Natural killer cell (primary cell): ENCODE data around the gene MIEF2. TPM values are rescaled to one million over a fixed set of nuclear protein-coding genes. Genes with fewer than 3 reads are reported as not detected.

ENCODE experiments used
- ATAC-seq, 3 donors: fragments of 150-1000 bp in 2 of 3; fragments of 200-7000 bp in 1 of 3; cut with Tn5 transposase; 1 replicate in 1 of 3; 2 replicates in 2 of 3; pipeline ENCODE4 v1.10.0; 2021; ENCODE audit warnings: mild to moderate bottlenecking in 2 of 3, moderate library complexity in 2 of 3
- DNase-seq, 2 donors: peaks; one replicate each; pipeline versions ENCODE4 v3.0.0 to v3.0.0-alpha.2; 2013 to 2021; ENCODE audit warnings: mixed read lengths in 1 of 2
- H3K27ac ChIP-seq: one replicate; pipeline ENCODE4 v1.5.1; 2013; ENCODE audit warnings: mild to moderate bottlenecking, low read length
- H3K27me3 ChIP-seq: one replicate; pipeline ENCODE4 v1.6.1; 2013; ENCODE audit warnings: low read length; ENCODE audit not compliant: control insufficient read depth, insufficient read depth
- H3K36me3 ChIP-seq: one replicate; pipeline ENCODE4 v1.6.1; 2013; ENCODE audit warnings: low read length; ENCODE audit not compliant: control insufficient read depth, insufficient read depth
- H3K4me1 ChIP-seq: one replicate; pipeline ENCODE4 v1.6.1; 2013; ENCODE audit warnings: low read length; ENCODE audit not compliant: control insufficient read depth, insufficient read depth
- H3K4me3 ChIP-seq: one replicate; pipeline ENCODE4 v1.5.1; 2013; ENCODE audit warnings: low read length
- H3K9me3 ChIP-seq: one replicate; pipeline ENCODE4 v1.6.1; 2013; ENCODE audit warnings: low read length; ENCODE audit not compliant: control insufficient read depth, insufficient read depth
- H3K27ac Mint-ChIP-seq, 2 donors: one replicate each; pipeline ENCODE4 v1.8.0; 2022; ENCODE audit warnings: mild to moderate bottlenecking in 2 of 2, mixed read lengths in 2 of 2, moderate library complexity in 1 of 2
- H3K27me3 Mint-ChIP-seq, 2 donors: one replicate each; pipeline ENCODE4 v1.8.0; 2022; ENCODE audit warnings: low read depth in 2 of 2, mixed read lengths in 2 of 2
- H3K36me3 Mint-ChIP-seq: one replicate; pipeline ENCODE4 v1.8.0; 2022; ENCODE audit warnings: mixed read lengths
- H3K4me1 Mint-ChIP-seq, 2 donors: one replicate each; pipeline ENCODE4 v1.8.0; 2022; ENCODE audit warnings: mixed read lengths in 2 of 2
- H3K4me3 Mint-ChIP-seq: one replicate; pipeline ENCODE4 v1.8.0; 2022; ENCODE audit warnings: mild to moderate bottlenecking, moderate library complexity, mixed read lengths
- H3K9me3 Mint-ChIP-seq, 2 donors: one replicate each; pipeline ENCODE4 v1.8.0; 2022; ENCODE audit warnings: mixed read lengths in 2 of 2
- WGBS: methylation state at CpG from one replicate; pipeline ENCODE4 v1.1.7; 2013; ENCODE audit warnings: missing lambda C conversion rate; ENCODE audit not compliant: insufficient coverage; 5-methylcytosine and 5-hydroxymethylcytosine counted together
- intact Hi-C: fragments of 100-400 bp; cut with micrococcal nuclease; formaldehyde crosslinking; loops from one replicate; pipeline ENCODE4 v1.14.2; 2022
- total RNA-seq, 4 donors: library from RNA; stranded (reverse); fragments of 120-200 nt in 1 of 4; gene quantifications; one replicate each; pipeline versions ENCODE4 v1.2.3 to v1.2.4, GENCODE V29; 2013 to 2022
- TF ChIP-seq, protein P1 (sequence below): fragments of 200-600 bp; IDR thresholded peaks from one replicate; pipeline ENCODE4 v1.8.0; 2022; ENCODE audit warnings: antibody characterized with exemption

The MIEF2 gene
- total RNA-seq, 3 donors from 2014 or later (not counting 1 experiment from before 2014, with no cell fraction given): 10.6 to 12.8 (median 11.3) TPM

DNA sequence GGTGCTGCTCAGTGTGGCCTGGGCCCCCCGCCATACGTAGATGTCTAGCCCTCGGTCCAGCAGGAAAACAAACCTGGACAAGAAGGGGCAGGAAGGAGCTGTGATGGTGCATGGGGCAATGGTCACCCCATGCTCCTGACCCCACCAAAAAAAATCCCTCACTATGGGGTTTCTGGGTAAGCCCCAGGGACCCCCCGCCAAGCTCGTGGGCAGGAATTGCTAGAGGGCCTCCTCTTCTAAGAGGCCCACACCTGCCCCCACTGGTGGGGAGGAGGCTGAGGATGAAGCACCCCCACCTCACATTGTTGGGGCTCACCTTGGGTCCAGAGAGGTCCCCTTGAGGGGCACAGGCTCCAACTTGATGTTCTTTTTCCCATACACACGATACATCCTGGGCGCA is 11.7 kb upstream of the MIEF2 start:
- TF ChIP-seq, protein P1, sequence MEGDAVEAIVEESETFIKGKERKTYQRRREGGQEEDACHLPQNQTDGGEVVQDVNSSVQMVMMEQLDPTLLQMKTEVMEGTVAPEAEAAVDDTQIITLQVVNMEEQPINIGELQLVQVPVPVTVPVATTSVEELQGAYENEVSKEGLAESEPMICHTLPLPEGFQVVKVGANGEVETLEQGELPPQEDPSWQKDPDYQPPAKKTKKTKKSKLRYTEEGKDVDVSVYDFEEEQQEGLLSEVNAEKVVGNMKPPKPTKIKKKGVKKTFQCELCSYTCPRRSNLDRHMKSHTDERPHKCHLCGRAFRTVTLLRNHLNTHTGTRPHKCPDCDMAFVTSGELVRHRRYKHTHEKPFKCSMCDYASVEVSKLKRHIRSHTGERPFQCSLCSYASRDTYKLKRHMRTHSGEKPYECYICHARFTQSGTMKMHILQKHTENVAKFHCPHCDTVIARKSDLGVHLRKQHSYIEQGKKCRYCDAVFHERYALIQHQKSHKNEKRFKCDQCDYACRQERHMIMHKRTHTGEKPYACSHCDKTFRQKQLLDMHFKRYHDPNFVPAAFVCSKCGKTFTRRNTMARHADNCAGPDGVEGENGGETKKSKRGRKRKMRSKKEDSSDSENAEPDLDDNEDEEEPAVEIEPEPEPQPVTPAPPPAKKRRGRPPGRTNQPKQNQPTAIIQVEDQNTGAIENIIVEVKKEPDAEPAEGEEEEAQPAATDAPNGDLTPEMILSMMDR: no peak
- Mint-ChIP-seq H3K4me3 (no peak overlapping the region), H3K9me3 (no peaks in the 10 kb centered on the region), H3K27me3 (no peaks in the 10 kb centered on the region), H3K36me3 (peaks cover 6% of the 10 kb centered on the region), H3K4me1 (peaks cover 4 to 5% of the 10 kb centered on the region in 2 donors), H3K27ac (peak overlapping the region in 1 of 2 donors; percentile 67)
- no peaks in the 10 kb centered on the region for H3K4me1 ChIP-seq
- intact Hi-C loops: no loop called here
- no peak overlapping the region for H3K4me3 ChIP-seq
- peaks cover 74% of the 10 kb centered on the region for H3K36me3 ChIP-seq
- no peak overlapping the region for H3K27ac ChIP-seq
- ATAC-seq (no peak), DNase-seq (no peak)
- WGBS: 96% methylated on average over 5 of the region's 7 CpGs
- no peaks in the 10 kb centered on the region for H3K9me3 ChIP-seq
- H3K27me3 ChIP-seq: no peaks in the 10 kb centered on the region

DNA sequence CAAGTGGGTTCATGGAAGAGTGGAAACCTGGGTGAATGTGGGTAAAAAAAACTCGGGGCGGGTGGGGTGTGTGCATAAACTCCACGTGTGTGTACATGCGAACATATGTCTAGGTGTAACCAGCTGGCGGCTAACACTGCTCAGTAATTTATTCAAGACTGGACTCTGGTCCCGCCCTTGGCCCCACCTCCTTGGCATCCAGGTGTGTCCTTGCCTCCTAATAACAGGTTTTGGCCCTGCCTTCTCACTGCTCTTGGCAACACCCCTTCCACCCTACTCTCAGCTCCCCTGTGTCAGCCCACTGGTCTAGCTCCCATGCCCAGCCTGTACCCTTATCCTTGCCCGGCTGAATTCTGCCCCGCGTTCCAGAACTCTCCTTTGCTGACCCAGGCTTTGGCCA is 10.2 kb upstream of the MIEF2 start:
- Mint-ChIP-seq H3K27me3 (no peaks in the 10 kb centered on the region), H3K4me3 (no peak overlapping the region), H3K36me3 (peaks cover 6% of the 10 kb centered on the region), H3K27ac (peak overlapping the region in 1 of 2 donors; percentile 44), H3K4me1 (peaks cover 4 to 5% of the 10 kb centered on the region in 2 donors), H3K9me3 (no peaks in the 10 kb centered on the region)
- Histone ChIP-seq H3K4me3 (no peak overlapping the region), H3K4me1 (no peaks in the 10 kb centered on the region), H3K9me3 (no peaks in the 10 kb centered on the region), H3K36me3 (peaks cover 82% of the 10 kb centered on the region), H3K27me3 (no peaks in the 10 kb centered on the region), H3K27ac (no peak overlapping the region)
- intact Hi-C loops: no loop called here
- no peak for ATAC-seq
- DNase-seq: no peak
- 92% methylated on average over 9 of the region's 9 CpGs for WGBS
- TF ChIP-seq, protein P1: no peak

DNA sequence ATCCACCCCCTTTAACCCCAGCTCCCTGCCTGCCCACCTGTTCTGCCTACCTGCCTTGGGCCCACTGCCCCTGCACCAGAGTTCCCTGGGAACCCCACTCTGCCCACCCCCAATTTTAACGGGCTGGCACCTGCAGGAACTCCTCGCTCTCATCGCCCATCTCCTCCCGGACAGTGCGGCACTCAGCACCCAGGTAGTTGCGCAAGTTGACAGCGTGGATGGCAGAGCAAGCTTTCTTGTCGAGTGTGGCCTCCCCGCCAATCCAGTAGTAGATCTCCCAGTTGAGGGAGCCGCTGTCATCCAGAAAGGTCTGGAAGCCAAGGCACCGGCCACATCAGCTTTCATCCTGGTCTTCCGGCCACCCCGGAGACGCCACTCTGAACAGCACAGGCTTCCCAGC is 9.8 kb upstream of the MIEF2 start:
- H3K4me1 Mint-ChIP-seq: peaks cover 4 to 5% of the 10 kb centered on the region in 2 donors
- TF ChIP-seq, protein P1: no peak

DNA sequence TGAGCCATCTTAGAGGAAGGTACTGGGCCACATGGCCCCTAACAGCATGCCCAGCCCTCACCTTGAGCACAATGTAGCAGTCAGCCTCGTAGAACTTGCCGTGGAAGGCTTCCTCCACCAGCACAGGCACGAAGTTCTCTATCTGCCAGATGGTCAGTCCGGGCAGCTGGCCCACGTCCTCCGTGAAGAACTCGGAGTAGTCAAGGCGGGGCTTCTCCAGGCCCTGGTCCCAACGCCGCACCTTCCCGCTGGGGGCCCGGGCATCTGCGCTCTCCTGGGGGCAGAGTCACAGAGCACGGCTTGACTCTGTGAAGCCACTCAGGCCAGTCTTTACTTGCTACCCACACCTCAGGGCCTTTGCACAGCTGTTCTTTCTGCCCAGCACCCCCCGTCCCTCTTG is 9.3 kb upstream of the MIEF2 start:
- Histone ChIP-seq H3K27ac (no peak overlapping the region), H3K4me3 (no peak overlapping the region), H3K9me3 (no peaks in the 10 kb centered on the region), H3K4me1 (peaks cover under 1% of the 10 kb centered on the region), H3K27me3 (no peaks in the 10 kb centered on the region), H3K36me3 (peaks cover 78% of the 10 kb centered on the region)
- 97% methylated on average over 15 of the region's 15 CpGs for WGBS
- DNase-seq (no peak), ATAC-seq (no peak)
- intact Hi-C loops: no loop called here
- H3K27me3 Mint-ChIP-seq: no peaks in the 10 kb centered on the region
- H3K9me3 Mint-ChIP-seq: no peaks in the 10 kb centered on the region
- H3K27ac Mint-ChIP-seq: no peak overlapping the region
- H3K36me3 Mint-ChIP-seq: peaks cover 6% of the 10 kb centered on the region
- peaks cover 4 to 5% of the 10 kb centered on the region in 2 donors for H3K4me1 Mint-ChIP-seq
- TF ChIP-seq, protein P1: no peak
- no peak overlapping the region for H3K4me3 Mint-ChIP-seq

More for the DNA sequence above, 9.8 kb upstream of the MIEF2 start:
- Mint-ChIP-seq H3K36me3 (peaks cover 6% of the 10 kb centered on the region), H3K27ac (peak overlapping the region in 1 of 2 donors; percentile 44), H3K9me3 (no peaks in the 10 kb centered on the region), H3K4me3 (no peak overlapping the region), H3K27me3 (no peaks in the 10 kb centered on the region)
- 98% methylated on average over 14 of the region's 14 CpGs for WGBS
- no peak for ATAC-seq
- Histone ChIP-seq H3K4me1 (no peaks in the 10 kb centered on the region), H3K27ac (no peak overlapping the region), H3K36me3 (peaks cover 81% of the 10 kb centered on the region), H3K4me3 (no peak overlapping the region), H3K9me3 (no peaks in the 10 kb centered on the region), H3K27me3 (no peaks in the 10 kb centered on the region)
- DNase-seq: no peak
- intact Hi-C loops: no loop called here
